ENCODE results near the gene BTBD18.

The BTBD18 gene

GRCh38 chr11:57764566-57764965 lies 12.9 kb upstream of the BTBD18 start:
- peak overlapping the region; percentile 71 for H3K4me3 ChIP-seq (replicated peaks; ENCODE audit: low read depth, low read length)
- no peak for DNase-seq (ENCODE audit: low read depth)
- no peak for TF ChIP-seq CTCF (IDR thresholded peaks at IDR 0.05; ENCODE audit: low read length, missing control alignments)

GRCh38 chr11:57764021-57764420 lies 12.4 kb upstream of the BTBD18 start:
- TF ChIP-seq CTCF (IDR thresholded peaks at IDR 0.05; ENCODE audit: low read length, missing control alignments) = no peak
- no peak for DNase-seq (ENCODE audit: low read depth)
- H3K4me3 ChIP-seq (replicated peaks; ENCODE audit: low read depth, low read length) = peak overlapping the region; percentile 71

GRCh38 chr11:57763568-57763967 lies 11.9 kb upstream of the BTBD18 start:
- DNase-seq (ENCODE audit: low read depth) = peak; percentile 53
- TF ChIP-seq CTCF (IDR thresholded peaks at IDR 0.05; ENCODE audit: low read length, missing control alignments) = peak; percentile 57
- H3K4me3 ChIP-seq (replicated peaks; ENCODE audit: low read depth, low read length) = peak overlapping the region; percentile 71

- DNase-seq (ENCODE audit: low read depth) = no peak
- H3K4me3 ChIP-seq (replicated peaks; ENCODE audit: low read depth, low read length) = peak overlapping the region; percentile 71
- TF ChIP-seq CTCF (IDR thresholded peaks at IDR 0.05; ENCODE audit: low read length, missing control alignments) = no peak
Measured at GRCh38 chr11:57762235-57762861, 10.7 kb upstream of the BTBD18 start.

GRCh38 chr11:57761301-57762234 lies 9.9 kb upstream of the BTBD18 start, which contains the start of gene CTNND1:
Gene CTNND1, plus strand, starts transcription at chr11:57761802. Its CDS starts 29,677 bp downstream, at chr11:57791479.
- peak within 1 kb of the TSS; percentile 71 for H3K4me3 ChIP-seq (replicated peaks; ENCODE audit: low read depth, low read length)
- DNase-seq (ENCODE audit: low read depth) = peak; percentile 99
- no peak for TF ChIP-seq CTCF (IDR thresholded peaks at IDR 0.05; ENCODE audit: low read length, missing control alignments)

- no peak for TF ChIP-seq CTCF (IDR thresholded peaks at IDR 0.05; ENCODE audit: low read length, missing control alignments)
- no peak overlapping the region for H3K4me3 ChIP-seq (replicated peaks; ENCODE audit: low read depth, low read length)
- no peak for DNase-seq (ENCODE audit: low read depth)
Measured at GRCh38 chr11:57758174-57758573, 6.6 kb upstream of the BTBD18 start.

Measured in fibroblast of pulmonary artery (primary cell).